GM18519 (cell line): Measurements from ENCODE around the gene ZBTB20.

Source experiments
- ATAC-seq: cut with Tn5 transposase; IDR thresholded peaks from one replicate; pipeline ENCODE4 v1.9.1; 2021; ENCODE audit warnings: mild to moderate bottlenecking, moderate library complexity; ENCODE audit not compliant: unreplicated experiment, low FRiP score

The ZBTB20 gene

DNA sequence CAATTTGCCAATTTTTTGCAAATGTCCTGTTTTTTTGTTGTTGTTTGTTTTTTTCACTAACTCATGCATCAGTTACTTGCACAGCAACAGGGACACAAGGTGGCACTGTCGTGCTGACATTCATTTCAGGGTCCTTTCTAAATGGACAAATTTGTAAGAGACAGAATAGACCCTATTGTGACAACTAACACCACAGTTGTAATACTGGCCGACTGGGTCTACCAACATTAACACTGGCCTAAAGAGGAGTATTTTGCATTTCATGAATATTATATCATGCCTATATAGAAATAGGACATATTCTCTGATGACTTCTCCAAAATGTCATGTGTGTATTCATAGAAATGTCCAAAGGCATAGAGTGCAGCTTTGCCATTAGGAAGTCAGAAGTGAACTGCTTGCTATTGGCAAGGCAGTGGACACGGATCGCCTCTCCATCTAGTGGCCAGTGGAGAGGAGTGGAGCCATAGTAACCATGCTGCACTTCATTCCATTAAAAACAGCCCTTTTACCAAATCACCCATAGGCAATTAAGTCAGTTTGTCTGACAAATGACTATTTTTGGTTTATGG is 54.8 kb downstream of the ZBTB20 start:
- peak; percentile 73 for ATAC-seq

DNA sequence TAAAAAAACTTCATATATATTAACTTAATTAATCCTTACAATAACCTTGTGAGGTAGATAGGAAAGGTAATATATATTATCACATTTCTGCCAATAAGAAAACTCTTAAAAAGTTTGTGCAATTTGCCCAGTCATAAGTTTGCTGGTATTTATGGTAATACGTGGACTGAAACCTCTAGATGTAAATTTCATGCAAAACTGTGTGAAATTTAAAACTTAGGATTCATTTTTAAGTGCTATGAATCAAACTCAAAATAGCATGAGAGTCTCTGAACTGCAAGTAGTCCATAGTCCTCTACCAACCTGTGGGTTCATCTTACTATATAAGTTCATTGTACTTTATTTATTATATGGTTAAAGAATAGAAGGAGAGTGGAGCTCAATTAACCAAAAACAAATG is 56.4 kb downstream of the ZBTB20 start:
- ATAC-seq: no peak

DNA sequence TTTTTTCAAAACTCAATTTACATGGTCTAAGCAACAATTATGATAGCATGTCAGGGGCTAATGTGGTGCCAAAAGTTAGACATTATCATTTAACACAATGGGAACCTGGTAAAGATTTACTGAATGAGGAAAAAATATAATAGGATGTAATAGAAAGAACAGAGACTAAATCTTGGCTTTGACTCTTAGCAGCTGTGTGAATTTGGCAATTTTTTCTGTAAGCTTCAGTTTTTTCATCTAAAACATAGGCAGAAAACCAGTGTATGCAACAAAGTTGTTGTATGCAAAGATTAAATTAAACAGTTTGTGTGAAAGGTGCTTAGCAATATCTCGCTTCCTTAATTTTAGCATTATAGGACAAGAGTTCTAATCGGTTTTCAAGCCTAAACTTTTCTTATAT is 57.6 kb downstream of the ZBTB20 start:
- ATAC-seq: no peak

DNA sequence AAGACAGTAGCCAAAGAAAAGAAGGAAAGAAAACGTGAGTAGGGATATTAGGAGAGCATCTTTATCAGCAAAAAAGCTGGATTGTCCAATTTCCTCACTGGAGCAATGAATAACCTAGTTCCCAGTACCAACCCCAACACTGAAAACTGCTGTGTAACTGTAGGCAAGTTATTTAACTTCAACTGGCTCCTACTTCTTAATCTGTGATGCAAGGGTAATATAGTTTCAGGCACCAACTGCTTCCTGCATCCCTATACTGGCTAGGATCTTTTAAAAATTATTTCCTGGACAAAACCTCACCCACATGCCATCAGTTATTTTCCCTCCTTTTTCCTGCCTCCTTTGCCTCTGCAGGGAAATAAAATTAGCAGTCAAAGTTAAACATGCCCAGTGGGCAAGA is 59.6 kb downstream of the ZBTB20 start:
- no peak for ATAC-seq

DNA sequence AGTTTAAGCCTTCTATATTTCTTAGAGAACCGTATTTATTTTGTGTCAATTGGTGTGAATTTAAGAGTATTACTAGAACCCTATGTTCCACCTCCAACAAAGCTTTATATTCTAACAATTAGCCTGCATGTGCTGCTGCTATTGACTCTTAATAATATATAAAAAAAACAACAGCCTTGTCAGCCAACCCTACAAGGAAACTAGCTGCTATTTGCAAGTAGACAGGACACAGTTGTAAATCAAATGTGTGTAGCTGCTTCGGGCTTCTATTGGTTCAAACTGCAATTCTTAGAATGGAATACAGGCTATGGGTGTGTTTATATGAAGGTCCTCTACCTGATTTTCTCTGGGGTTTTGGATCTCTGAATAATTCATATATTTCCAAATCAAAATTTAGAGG is 60.7 kb downstream of the ZBTB20 start:
- ATAC-seq: no peak

DNA sequence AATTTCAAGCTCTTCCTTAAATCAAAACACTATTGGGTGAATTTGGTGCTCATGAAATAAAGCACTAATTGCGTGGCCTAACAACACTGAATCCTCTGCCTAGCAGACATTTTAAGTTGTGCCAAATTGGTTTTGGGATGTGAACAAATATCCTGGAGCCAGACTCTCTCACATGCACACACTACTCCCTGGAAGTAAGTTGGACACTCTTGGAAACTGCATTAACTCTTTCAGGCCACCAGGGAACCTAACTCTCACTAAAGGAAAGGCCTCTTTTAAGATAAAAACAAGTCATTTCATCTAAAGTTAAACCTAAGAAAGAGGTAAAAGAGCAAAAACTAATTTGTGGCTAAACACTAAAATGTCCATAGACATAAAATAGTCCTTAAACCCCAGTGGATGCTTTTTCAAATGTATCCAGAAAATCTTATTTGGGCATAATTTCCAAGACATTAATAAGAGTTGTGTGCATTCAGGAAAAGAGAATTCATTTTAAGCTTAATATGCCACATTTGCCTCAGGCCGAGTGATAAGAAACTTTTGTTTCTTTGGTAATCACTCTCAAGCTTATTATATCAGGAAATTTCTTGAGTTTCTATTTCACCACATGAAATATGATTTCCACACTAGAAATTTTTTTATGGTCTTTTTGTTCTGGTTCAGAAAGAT is 61.8 kb downstream of the ZBTB20 start:
- no peak for ATAC-seq

DNA sequence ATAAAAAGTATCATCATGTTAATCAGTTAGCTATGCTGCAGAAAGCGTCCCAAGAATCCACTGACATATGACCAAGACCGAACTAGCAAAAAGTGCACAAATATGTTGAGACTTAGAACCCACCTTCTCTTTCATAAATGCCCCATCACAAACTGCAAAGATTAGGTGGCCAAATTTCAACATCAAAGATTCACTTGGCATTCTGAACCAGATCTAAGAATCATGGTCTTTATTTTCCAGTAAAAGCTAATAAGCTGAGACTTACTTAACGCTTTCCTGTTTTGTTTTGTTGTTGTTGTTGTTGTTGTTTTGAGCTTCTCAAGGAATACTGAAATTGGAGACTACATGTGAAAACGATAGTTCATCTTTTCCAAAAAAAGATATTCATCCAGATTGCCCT is 62.4 kb downstream of the ZBTB20 start:
- ATAC-seq: no peak

DNA sequence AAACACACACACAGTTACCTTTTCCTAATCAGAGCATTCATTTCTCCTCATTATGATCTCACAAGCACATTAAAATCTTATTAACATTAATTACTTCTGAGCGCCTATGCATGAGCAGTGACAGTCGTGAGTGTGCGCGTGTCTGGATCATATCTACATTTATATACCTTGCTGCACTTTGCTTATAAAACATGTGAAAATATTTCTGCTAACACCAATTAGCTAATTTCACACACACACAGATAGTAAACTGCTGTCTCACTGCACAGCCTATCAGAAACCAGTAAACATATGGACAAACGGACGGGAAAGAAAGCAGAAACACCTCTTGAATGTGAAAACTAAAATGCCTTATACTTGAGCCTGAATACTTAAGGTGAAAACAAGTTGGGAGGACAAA is 64.8 kb downstream of the ZBTB20 start:
- no peak for ATAC-seq

DNA sequence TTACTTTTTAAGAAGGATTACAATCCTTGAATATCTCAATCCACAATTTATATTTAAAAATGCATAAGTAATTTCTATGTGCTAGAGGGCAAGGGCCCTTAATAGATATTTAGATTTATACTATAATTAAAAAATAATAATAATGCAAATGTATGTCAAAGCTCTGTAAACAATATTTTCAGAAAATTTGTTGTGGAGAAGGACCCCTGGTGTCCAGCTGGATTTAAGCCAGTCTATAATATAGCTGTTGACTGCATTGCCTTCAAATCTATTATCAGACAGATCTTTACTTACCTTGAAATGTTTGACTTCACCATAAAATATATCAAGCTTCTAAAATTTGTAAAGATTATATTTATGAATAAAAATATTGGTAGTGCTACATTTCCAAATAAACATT is 65.6 kb downstream of the ZBTB20 start:
- no peak for ATAC-seq

DNA sequence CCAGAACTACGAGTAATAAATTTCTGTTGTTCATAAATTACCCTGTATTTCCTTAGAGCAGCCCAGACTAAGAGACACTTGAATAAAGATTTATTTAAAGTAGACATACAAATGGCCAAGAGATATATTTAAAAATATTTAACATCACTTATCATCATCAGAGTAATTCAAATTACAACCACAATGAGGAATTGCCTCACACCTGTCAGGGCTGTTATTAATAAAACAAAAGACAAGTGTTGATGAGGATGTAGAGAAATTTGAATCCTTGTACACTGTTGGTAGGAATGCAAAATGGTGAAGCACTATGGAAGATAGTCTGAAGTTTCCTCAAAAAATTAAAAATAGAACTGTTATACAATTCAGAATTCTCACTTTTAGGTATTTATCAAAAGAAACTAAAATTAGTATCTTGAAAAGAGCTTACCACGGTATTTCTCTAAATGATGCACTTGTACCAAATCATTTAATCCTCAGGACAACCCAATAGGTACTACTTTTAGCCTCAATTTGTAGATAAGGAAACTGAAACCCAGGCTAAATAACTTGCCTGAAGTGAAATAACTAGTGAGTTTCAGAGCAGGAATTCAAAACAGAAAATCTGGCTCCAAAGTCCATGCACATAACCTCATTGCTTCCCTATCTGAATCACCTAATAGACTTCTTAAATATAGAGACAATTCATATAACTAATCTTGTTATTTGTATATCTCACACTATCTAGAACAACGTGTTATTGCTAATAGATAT is 69.4 kb downstream of the ZBTB20 start:
- no peak for ATAC-seq

DNA sequence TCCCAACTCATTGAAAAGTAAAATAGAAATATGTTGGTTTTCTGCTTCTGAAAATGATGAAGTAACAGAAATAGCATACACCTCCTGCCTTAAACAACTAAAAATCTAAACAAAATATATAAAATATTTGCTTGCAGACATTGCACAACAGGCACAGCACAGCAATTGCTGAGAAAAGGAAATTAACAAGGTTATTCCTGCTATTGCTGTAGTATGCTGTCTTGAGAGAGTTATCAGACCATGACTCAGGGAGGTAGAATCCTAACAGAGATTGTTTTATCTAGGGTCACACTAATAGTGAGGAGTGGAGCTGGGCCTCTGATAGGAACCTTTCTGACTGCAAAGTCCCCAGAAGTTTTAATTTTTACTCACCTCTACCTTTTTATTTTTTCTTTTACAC is 72.6 kb downstream of the ZBTB20 start:
- no peak for ATAC-seq

DNA sequence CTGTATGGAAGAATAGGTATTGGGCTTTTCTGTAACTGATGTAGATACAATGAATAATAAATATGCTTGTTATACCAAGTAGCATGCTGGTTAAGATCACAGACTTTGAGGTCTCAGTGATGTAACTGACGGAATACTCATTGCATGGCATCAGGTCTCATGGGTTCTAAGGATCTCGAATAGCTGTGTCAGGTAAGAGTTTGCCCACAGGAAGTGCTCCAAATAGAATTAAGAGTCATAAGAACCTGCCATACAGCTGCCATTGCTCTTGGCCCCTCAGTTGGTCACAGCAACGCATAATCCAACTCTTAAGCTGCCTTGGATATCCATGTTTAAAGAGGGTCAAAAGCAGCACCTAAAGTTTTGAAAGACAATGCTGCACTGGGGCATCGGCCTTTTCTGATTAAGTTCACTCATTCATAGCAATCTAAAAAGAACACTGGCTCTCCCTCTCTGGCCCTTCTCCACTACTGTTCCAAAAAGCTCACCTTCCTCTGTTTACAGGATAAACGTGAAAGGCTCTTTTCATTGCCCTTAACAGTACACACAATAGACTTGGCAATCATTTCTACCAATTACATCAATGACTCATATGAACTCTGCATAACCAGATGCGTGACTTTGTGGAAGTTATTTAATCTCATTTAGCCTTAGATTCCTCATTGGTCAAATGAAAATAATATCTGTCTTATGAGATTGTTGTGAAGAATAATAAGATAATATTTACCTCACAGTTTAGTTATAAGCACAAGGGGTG is 74.6 kb downstream of the ZBTB20 start:
- ATAC-seq: no peak

DNA sequence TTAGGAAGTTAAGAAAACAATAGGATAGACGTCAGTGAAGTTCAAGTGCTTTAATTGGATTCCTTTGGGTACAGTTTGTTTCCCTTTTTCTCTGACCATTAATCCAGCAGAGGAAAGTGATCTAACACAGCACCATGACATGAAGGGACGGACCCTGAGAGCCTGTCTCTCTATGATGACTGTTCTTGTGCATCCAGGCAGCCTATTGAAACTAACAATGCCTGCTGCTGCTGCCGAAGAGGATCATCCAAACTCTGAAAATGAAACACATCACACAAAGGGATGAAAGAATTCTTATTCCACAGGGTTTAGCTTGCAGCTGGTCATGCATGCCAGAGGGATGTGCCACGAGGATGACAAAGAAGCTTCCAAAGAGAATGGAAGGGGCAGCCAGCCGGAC is 75.5 kb downstream of the ZBTB20 start:
- no peak for ATAC-seq

DNA sequence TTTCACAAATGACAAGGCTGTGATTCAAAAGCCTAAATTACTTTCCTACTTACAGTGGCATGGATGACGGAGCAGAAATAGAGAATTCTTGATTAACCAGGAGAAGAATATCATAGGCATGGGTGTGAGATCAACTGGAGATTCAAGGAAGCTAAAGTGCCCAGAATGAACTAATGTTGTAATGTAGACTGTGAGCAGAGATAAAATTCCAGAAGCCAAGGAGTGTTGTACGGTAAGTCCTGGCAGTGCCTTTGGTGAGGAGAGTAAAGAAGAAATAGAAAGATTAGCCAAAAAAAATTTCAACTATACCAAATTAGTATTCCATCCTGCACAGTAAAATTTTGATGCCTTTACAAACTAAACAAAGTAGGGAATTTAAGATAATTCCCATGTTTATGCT is 75.9 kb downstream of the ZBTB20 start:
- no peak for ATAC-seq

DNA sequence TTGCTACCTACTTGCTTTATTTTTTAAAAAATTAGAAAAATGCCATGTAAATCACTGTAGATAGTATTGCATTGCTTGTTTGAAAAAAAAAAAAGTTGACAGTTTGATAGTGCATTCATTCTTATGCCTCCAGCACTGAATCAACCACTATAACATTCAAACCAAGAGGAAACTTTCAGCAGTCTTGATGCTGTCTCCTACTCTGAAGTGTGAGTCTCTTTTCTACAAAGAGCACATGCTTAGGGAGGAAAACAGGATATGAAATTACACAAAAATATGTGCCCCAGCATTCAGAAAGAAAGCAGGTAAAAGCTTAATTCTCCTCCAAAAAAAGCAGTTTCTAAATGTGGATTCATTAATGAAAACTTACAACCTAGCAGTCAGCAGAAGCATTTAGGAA is 78.3 kb downstream of the ZBTB20 start:
- ATAC-seq: no peak

DNA sequence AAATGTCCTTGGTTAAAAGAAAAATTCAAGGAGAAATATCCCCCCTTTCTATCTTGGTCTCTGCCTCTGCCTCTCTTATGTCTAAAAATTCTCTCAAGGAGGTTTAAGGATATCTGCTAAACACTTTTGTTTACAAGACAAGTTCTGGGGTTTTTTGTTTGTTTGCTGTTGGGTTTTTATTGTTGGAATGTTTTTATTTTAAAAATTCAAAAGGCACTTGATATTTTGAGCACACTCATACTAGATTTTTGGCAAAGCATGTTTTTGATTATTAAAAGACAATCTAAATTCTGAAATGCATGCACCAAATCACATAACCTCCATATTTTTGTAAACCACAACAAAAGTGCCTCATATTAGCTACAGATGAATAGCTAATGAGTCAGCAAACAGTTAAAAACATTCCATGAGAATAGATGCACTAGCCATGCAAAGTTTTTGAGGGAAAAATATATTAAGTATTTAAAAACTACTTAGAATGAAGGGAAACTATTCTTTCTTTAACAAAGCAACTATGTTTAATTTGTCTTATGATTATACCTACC is 84.6 kb downstream of the ZBTB20 start:
- ATAC-seq: no peak

DNA sequence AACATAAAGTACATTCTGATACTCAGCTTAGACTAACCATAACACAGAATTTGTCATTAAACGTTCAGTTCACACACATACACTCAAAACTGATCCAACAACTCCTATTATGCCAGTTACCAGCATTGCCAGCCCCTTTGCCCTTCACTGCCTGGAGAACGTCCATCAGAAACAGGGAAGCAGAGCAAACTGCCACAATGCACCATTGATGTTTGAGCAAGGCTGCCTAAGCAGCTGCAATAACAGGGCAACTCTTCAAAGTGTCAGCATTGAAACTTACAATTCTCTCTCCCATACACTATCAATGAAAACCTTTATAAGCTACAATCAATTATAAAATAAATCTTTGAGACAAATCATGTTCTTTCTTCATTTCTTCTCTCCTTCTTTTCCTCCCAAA is 85.1 kb downstream of the ZBTB20 start:
- no peak for ATAC-seq

DNA sequence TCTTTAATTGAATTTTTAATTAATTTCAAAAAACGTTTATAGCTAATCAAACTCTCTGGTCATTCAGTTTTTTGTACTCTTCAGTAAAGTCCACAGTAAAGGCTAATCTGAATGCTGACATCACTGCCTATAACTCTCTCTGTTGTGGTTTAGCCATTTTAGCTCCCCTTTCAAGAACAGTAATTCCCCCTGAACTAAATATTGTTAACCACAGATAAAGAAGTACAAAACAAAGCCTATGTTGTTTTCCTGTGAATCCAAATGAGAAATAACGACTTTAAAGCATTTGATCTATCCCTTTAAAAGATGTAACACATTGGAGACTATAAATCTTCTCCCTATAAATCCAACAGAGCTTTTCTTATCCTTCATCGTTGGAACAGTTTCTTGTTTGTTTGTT is 94.2 kb downstream of the ZBTB20 start:
- no peak for ATAC-seq

DNA sequence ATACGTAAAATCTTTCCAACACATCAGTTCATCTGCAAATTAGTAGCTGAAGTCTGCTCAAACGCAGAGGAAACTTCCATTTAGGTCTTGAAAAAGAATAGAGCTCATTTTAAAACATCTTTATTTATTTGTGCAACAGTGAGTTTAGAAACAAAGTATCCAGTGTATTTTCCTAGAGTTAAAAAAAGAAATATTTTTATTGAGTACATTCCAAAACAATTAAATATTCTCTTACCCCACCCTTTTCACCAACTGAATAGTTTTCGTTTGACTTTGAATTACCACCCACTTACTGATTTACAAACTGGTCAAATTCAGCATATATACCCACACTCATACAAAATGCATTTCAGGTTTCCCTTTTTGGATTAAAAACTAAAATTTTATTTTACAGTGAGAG is 104.7 kb downstream of the ZBTB20 start:
- ATAC-seq: no peak

DNA sequence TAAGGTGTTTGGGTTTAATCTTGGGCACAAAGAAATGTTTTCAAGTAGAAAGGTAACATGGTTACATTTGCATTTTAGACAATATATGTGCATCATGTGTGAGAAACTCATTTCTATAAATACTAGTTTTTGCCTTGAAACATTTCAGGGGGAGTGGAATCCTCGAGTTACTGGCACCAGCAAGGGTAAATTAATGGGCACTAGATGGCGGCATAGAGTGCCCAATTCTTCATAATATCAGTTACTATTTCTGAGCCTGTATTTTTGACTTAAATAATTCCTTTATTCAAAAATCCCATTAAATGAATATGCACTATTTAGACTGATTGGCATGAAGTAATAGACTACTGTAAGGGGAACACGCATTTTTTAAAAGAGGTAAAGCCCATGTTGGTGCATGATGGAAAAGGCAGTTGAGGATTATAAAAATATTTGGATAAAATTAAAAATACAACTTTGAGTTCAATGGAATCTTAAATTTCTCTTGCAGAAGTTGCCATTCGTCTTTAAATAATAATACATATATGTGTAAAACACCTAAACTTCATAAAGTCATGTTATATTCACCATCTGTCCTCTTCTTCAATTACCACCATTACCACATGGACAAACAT is 106.3 kb downstream of the ZBTB20 start:
- ATAC-seq: no peak

DNA sequence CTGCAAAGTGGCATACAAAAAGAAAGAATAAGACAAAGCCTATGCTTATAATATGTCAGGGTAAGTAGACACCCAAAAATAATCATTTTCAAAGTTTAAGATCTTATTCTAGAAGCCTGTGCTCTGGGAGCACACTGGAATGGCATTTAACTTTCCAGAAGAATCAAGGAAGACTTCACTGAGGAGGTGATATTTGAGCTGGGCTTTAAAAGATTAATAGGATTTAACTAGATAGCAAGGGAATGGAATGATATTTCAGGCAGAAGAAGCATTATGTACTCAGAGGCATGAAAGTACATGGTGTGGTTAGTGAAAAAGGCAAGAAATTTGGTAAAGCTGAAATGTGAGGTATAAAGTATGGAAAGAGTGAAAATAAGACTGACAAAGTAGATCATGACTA is 106.8 kb downstream of the ZBTB20 start:
- no peak for ATAC-seq
